ENCODE data around the gene COX8A. TPM values are rescaled to one million over a fixed set of nuclear protein-coding genes. Genes with fewer than 3 reads are reported as not detected.

The COX8A gene
- total RNA-seq, 1 experiment from 2014 or later, result 615 TPM

- BruUV-seq (replicated peaks), result no TSS peak
- no peak for DNase-seq (ENCODE audit: low spot score)
- no peak overlapping the region for H3K27ac ChIP-seq (ENCODE audit: low read depth, low read length, poor library complexity, severe bottlenecking)
- POLR2A ChIA-PET (ENCODE audit: low non-redundant PET), result no interaction called here
- peaks cover 17% of the 10 kb centered on the region for H3K4me1 ChIP-seq (ENCODE audit: insufficient read depth, low read length, poor library complexity, severe bottlenecking)
- no peak overlapping the region for H3K4me3 ChIP-seq (ENCODE audit: low read depth, low read length, poor library complexity, severe bottlenecking)
- intact Hi-C loops (cut with micrococcal nuclease; ENCODE audit: unreplicated experiment), result no loop called here
- H3K27me3 ChIP-seq (replicated peaks; ENCODE audit: insufficient read depth, low read depth, low read length, poor library complexity), result no peaks in the 10 kb centered on the region
- H3K9me3 ChIP-seq (ENCODE audit: low read depth, low read length, poor library complexity, severe bottlenecking), result no peaks in the 10 kb centered on the region
- TF ChIP-seq CTCF (conservative IDR thresholded peaks at IDR 0.05; ENCODE audit: low read depth, low read length) (no peak), EZH2 (IDR thresholded peaks at IDR 0.05; ENCODE audit: borderline replicate concordance, low read depth, low read length, poor library complexity, severe bottlenecking) (no peak)
- no peaks in the 10 kb centered on the region for H3K36me3 ChIP-seq (ENCODE audit: insufficient read depth, low read length, poor library complexity, severe bottlenecking)
- CTCF ChIA-PET, result no interaction called here
Observed at GRCh38 chr11:64010783-64011182, 36.4 kb downstream of the COX8A start.

GRCh38 chr11:64011371-64011770 is 37.0 kb downstream of the COX8A start:
- DNase-seq (ENCODE audit: low spot score), result no peak
- Histone ChIP-seq H3K27me3 (replicated peaks; ENCODE audit: insufficient read depth, low read depth, low read length, poor library complexity) (no peaks in the 10 kb centered on the region), H3K9me3 (ENCODE audit: low read depth, low read length, poor library complexity, severe bottlenecking) (no peaks in the 10 kb centered on the region), H3K36me3 (ENCODE audit: insufficient read depth, low read length, poor library complexity, severe bottlenecking) (no peaks in the 10 kb centered on the region), H3K27ac (ENCODE audit: low read depth, low read length, poor library complexity, severe bottlenecking) (no peak overlapping the region), H3K4me3 (ENCODE audit: low read depth, low read length, poor library complexity, severe bottlenecking) (no peak overlapping the region), H3K4me1 (ENCODE audit: insufficient read depth, low read length, poor library complexity, severe bottlenecking) (peaks cover 12% of the 10 kb centered on the region)
- TF ChIP-seq CTCF (conservative IDR thresholded peaks at IDR 0.05; ENCODE audit: low read depth, low read length) (no peak), EZH2 (IDR thresholded peaks at IDR 0.05; ENCODE audit: borderline replicate concordance, low read depth, low read length, poor library complexity, severe bottlenecking) (no peak)
- POLR2A ChIA-PET (ENCODE audit: low non-redundant PET), result no interaction called here
- BruUV-seq (replicated peaks), result no TSS peak
- CTCF ChIA-PET, result no interaction called here
- intact Hi-C loops (cut with micrococcal nuclease; ENCODE audit: unreplicated experiment), result no loop called here

GRCh38 chr11:64013141-64013896 is 38.9 kb downstream of the COX8A start:
- no peaks in the 10 kb centered on the region for H3K27me3 ChIP-seq (replicated peaks; ENCODE audit: insufficient read depth, low read depth, low read length, poor library complexity)

More at GRCh38 chr11:64013141-64013896, 38.9 kb downstream of the COX8A start:
- Histone ChIP-seq H3K4me1 (ENCODE audit: insufficient read depth, low read length, poor library complexity, severe bottlenecking) (peaks cover 5% of the 10 kb centered on the region), H3K27ac (ENCODE audit: low read depth, low read length, poor library complexity, severe bottlenecking) (no peak overlapping the region), H3K4me3 (ENCODE audit: low read depth, low read length, poor library complexity, severe bottlenecking) (no peak overlapping the region), H3K36me3 (ENCODE audit: insufficient read depth, low read length, poor library complexity, severe bottlenecking) (no peaks in the 10 kb centered on the region), H3K9me3 (ENCODE audit: low read depth, low read length, poor library complexity, severe bottlenecking) (no peaks in the 10 kb centered on the region)
- BruUV-seq (replicated peaks), result no TSS peak
- ChIA-PET POLR2A (ENCODE audit: low non-redundant PET) (no interaction called here), CTCF (interaction anchor here (0.9 kb wide), 1 partner anchor 12 kb away, joined by 3 read pairs; no protein-coding TSS in a partner anchor)
- TF ChIP-seq CTCF (conservative IDR thresholded peaks at IDR 0.05; ENCODE audit: low read depth, low read length), result no peak
- no peak for DNase-seq (ENCODE audit: low spot score)
- intact Hi-C loops (cut with micrococcal nuclease; ENCODE audit: unreplicated experiment), result no loop called here
